Measurements from ENCODE around the gene MOV10L1.

Gene MOV10L1

GRCh38 chr22:50089682-50090411 lies at the start of gene MOV10L1:
Gene MOV10L1 (plus strand): TSS chr22:50090006. CDS start chr22:50090089, 83 bp downstream.
- no peak for FAIRE-seq
- no peak for DNase-seq (ENCODE audit: insufficient read length, low spot score)

GRCh38 chr22:50040717-50041116 lies 49.1 kb upstream of the MOV10L1 start:
- DNase-seq (ENCODE audit: insufficient read length, low spot score) (no peak), FAIRE-seq (no peak)

- DNase-seq (ENCODE audit: insufficient read length, low spot score) (no peak), FAIRE-seq (no peak)
Observed at GRCh38 chr22:50041361-50042065, 48.3 kb upstream of the MOV10L1 start.

GRCh38 chr22:50044485-50045118 lies 45.2 kb upstream of the MOV10L1 start:
- DNase-seq (ENCODE audit: insufficient read length, low spot score) (no peak), FAIRE-seq (no peak)

- DNase-seq (ENCODE audit: insufficient read length, low spot score), result no peak
- FAIRE-seq, result no peak
Observed at GRCh38 chr22:50045211-50046018, 44.4 kb upstream of the MOV10L1 start.

- FAIRE-seq (no peak), DNase-seq (ENCODE audit: insufficient read length, low spot score) (no peak)
Observed at GRCh38 chr22:50046019-50046415, 43.8 kb upstream of the MOV10L1 start.

GRCh38 chr22:50046481-50047245 lies 43.1 kb upstream of the MOV10L1 start:
- DNase-seq (ENCODE audit: insufficient read length, low spot score), result no peak
- no peak for FAIRE-seq

GRCh38 chr22:50047346-50047745 lies 42.5 kb upstream of the MOV10L1 start:
- FAIRE-seq, result peak; percentile 26
- no peak for DNase-seq (ENCODE audit: insufficient read length, low spot score)

GRCh38 chr22:50048061-50048765 lies 41.6 kb upstream of the MOV10L1 start:
- DNase-seq (ENCODE audit: insufficient read length, low spot score) (no peak), FAIRE-seq (no peak)

- DNase-seq (ENCODE audit: insufficient read length, low spot score) (no peak), FAIRE-seq (no peak)
Observed at GRCh38 chr22:50048836-50049235, 41.0 kb upstream of the MOV10L1 start.

- no peak for FAIRE-seq
Observed at GRCh38 chr22:50049299-50050195, 40.3 kb upstream of the MOV10L1 start.

GRCh38 chr22:50051930-50052329 lies 37.9 kb upstream of the MOV10L1 start:
- DNase-seq (ENCODE audit: insufficient read length, low spot score), result no peak
- no peak for FAIRE-seq

More at GRCh38 chr22:50049299-50050195, 40.3 kb upstream of the MOV10L1 start:
- DNase-seq (ENCODE audit: insufficient read length, low spot score), result no peak

- no peak for DNase-seq (ENCODE audit: insufficient read length, low spot score)
- no peak for FAIRE-seq
Observed at GRCh38 chr22:50053861-50054260, 35.9 kb upstream of the MOV10L1 start.

GRCh38 chr22:50056214-50056972 lies 33.4 kb upstream of the MOV10L1 start:
- no peak for DNase-seq (ENCODE audit: insufficient read length, low spot score)
- FAIRE-seq, result no peak

- no peak for FAIRE-seq
Observed at GRCh38 chr22:50057278-50058060, 32.3 kb upstream of the MOV10L1 start.

GRCh38 chr22:50058061-50058905 lies 31.5 kb upstream of the MOV10L1 start, which contains the start of gene TTLL8:
Gene TTLL8 (minus strand): TSS chr22:50058298.
- no peak for DNase-seq (ENCODE audit: insufficient read length, low spot score)
- no peak for FAIRE-seq

More at GRCh38 chr22:50057278-50058060, 32.3 kb upstream of the MOV10L1 start:
- no peak for DNase-seq (ENCODE audit: insufficient read length, low spot score)
